Measurements from ENCODE around the gene SETD3.

Gene SETD3

DNA sequence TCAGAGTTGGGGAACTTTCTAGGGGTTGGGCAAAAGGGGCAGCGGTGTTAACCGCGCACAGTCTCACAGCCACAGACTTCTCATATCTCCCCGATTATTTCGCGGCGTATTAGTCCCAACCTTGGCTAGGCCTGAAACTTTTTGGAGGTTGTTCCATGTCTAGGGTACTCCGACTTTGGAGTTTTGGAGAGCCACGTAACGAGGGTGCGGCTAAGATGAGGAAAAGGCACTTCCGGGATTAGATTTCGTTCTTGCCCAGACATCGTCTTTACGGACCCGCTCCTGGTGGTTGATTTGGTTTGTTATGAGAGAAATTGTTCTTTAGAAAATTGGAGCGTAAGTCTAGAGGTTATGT lies 1.1 kb upstream of the SETD3 start:
- DNase-seq (ENCODE audit: low read depth in 2 of 2): peak; percentile 43 to 47
- H3K4me3 ChIP-seq (replicated peaks in 1 of 2; ENCODE audit: low read depth in 2 of 2, low read length in 2 of 2): peak overlapping the region; percentile 80 to 91
- TF ChIP-seq, protein P1, sequence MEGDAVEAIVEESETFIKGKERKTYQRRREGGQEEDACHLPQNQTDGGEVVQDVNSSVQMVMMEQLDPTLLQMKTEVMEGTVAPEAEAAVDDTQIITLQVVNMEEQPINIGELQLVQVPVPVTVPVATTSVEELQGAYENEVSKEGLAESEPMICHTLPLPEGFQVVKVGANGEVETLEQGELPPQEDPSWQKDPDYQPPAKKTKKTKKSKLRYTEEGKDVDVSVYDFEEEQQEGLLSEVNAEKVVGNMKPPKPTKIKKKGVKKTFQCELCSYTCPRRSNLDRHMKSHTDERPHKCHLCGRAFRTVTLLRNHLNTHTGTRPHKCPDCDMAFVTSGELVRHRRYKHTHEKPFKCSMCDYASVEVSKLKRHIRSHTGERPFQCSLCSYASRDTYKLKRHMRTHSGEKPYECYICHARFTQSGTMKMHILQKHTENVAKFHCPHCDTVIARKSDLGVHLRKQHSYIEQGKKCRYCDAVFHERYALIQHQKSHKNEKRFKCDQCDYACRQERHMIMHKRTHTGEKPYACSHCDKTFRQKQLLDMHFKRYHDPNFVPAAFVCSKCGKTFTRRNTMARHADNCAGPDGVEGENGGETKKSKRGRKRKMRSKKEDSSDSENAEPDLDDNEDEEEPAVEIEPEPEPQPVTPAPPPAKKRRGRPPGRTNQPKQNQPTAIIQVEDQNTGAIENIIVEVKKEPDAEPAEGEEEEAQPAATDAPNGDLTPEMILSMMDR (IDR thresholded peaks at IDR 0.05; ENCODE audit: low read depth, low read length): no peak

DNA sequence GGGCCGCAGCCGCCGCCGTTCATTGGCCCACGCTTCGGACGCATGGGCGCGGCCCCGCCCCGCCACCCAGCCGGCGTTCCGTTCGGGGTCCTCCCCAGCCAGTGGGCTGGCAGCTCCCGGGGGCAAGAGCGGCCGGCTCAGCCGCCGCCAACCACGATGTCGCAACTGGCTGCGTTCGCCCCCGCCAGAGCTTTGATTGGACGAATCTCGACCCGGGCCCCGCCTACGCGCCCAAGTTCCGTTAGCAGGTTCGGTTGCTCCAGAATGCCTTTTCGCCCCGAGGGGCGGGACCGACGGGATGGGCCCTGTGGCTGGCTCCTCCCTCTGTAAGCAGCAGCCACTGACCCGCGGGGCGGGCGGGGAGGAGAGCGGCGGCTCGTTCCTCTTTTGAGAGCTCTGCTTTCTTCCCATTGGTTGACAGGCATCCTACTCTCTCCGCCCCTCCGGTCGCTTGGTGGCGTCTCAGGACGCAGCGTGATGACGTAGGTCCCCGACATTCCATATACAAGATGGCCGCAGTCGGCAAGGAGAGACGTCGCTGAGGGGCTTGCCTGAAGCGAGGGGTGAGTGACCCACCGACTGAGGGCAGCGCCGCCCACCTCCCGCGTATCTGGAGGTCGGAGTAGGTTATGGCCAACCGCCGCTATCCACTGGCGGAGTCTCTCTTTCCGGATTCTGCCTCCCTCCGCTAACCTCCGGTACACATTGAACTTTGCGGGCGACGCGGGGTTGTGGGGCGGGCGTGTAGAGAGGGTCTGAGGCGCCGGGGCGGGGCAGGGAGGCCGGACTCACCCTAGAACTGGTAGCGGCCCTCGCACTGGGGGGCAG lies 472 bp upstream of the SETD3 start, which contains the start of gene CCNK:
Gene CCNK, plus strand, starts transcription at position 493 of the 828 bp plus-strand sequence. CDS start 11,269 bp downstream, outside the sequence.
- TF ChIP-seq, protein P1 (IDR thresholded peaks at IDR 0.05; ENCODE audit: low read depth, low read length): no peak
- peak; percentile 100 for DNase-seq (ENCODE audit: low read depth in 2 of 2)
- H3K4me3 ChIP-seq (replicated peaks in 1 of 2; ENCODE audit: low read depth in 2 of 2, low read length in 2 of 2): peak within 1 kb of the TSS; percentile 82 to 91

DNA sequence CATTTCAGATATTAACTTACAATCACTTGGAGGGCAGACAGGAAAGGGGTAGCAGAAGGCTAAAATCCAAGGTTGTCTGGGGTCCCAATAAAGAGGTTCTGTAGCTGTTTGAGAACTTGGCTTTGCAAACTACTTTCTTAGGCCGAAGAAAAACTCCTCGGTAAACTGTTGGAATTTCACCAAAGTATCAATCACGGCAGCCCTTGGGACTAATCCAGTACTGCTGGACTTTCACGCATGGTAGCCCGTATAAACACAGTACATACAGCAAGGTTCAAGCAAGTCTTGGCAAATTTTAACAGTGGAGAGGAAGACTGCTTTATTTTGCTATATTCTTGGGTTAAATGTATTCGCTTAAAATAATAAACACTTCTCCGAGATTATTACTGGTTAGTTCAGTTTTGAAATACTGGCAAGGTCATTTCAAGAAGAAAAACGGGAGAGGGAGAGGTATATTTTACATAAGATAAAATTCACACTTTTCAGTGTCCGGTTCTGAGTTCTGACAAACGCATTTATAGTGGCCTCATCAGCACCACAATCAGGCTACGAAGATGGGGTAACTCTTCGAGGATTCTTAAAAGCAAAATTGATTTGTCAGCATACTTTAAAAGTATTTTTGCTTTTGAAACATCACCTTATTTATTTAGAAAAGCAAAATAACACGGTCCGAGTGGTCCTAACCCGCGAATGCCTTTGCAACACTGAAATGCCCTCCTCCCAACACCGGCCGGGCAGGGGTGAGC lies 1.3 kb downstream of the SETD3 start:
- peak overlapping the region; percentile 76 to 82 for H3K4me3 ChIP-seq (replicated peaks in 1 of 2; ENCODE audit: low read depth in 2 of 2, low read length in 2 of 2)
- TF ChIP-seq, protein P1 (IDR thresholded peaks at IDR 0.05; ENCODE audit: low read depth, low read length): no peak
- DNase-seq (ENCODE audit: low read depth in 2 of 2): peak; percentile 15 to 16

DNA sequence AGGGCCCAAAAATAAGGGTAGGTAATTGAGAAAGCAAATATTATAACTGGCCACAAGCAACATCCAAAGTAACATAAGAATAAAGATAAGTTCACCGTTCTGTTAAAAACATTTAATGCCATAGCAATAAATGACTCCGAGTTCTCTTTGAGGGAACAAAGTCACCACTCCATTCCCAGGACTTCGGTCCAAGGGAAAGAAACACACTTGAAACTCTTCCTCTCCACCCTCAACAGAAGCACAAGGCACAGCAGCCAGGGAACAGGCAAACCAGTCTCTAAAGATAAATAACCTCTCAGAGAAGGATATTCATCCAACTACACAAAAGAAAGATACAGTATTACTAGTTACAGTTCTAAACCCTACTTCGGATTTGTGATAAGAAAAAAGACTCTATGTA lies 2.5 kb downstream of the SETD3 start:
- no peak overlapping the region for H3K4me3 ChIP-seq (replicated peaks in 1 of 2; ENCODE audit: low read depth in 2 of 2, low read length in 2 of 2)
- TF ChIP-seq, protein P1 (IDR thresholded peaks at IDR 0.05; ENCODE audit: low read depth, low read length): no peak
- DNase-seq (ENCODE audit: low read depth in 2 of 2): no peak

DNA sequence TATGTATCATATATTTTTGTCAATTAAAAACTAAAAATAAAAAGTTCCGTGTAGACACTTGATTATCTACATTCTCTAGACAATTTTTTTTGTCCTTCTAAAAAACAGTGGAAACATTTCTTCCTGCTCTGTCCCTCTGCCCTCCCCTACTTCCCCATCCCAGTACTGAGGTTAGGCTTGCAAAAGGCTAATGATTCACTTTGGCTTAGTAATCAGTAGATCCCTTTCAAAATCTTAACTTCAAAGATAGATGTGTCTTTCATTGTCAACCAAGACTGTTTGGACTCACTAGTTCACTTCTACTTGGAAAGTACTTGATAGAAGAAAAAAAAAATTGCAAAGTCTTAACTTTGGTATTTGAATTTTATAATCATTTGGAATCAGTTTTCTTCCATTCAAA lies 3.8 kb downstream of the SETD3 start:
- no peak overlapping the region for H3K4me3 ChIP-seq (replicated peaks in 1 of 2; ENCODE audit: low read depth in 2 of 2, low read length in 2 of 2)
- DNase-seq (ENCODE audit: low read depth in 2 of 2): peak in 1 of 2 donors; percentile 58
- TF ChIP-seq, protein P1 (IDR thresholded peaks at IDR 0.05; ENCODE audit: low read depth, low read length): no peak

DNA sequence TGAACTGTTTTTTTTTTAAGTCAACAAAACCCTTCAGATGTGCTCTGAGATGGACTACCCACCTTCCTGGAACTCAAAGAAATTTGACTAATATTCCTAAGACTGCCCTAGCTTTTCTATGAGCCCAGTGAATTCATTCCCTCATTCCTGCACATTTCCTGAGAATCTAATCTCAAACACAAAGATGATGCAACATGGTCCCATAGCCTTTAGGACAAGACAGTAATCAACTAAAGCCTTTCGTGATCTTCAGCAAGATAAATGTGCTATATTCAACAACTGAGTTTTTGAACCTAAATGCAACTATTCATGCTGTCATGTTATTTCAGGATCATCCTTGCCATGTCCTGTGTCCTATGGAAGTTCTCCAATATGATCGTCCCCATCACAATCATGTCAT lies 5.0 kb downstream of the SETD3 start:
- no peak for DNase-seq (ENCODE audit: low read depth in 2 of 2)
- TF ChIP-seq, protein P1 (IDR thresholded peaks at IDR 0.05; ENCODE audit: low read depth, low read length): no peak
- H3K4me3 ChIP-seq (replicated peaks in 1 of 2; ENCODE audit: low read depth in 2 of 2, low read length in 2 of 2): no peak overlapping the region
